GM12801 (cell line): Measurements from ENCODE around the gene PTPN1.

Source experiments
- TF ChIP-seq, protein P1 (sequence below): IDR thresholded peaks from one replicate; pipeline ENCODE4 v1.5.1; 2011; ENCODE audit warnings: control low read depth; ENCODE audit not compliant: insufficient read length; ENCODE audit errors: extremely low read depth

Gene PTPN1

DNA sequence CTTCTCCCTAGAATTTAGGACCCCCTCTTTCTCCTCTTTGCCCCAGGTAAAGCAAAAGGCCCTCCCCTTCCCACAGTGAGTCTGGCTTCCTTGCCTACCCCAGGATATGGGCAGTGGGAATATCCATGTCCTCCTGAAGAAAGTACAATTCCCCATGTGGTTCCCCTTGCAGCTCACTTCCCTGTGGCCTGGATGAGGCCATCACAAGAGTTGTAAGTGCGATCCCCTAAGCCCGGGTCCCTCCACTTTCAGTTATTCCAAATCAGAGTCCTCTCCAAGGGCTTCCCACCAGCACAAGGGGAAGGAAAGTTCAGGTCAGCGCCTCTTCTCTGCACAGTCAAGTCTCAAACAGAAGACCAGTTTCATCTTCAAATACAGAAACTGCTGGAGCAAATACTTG lies 10.2 kb upstream of the PTPN1 start:
- TF ChIP-seq, protein P1, sequence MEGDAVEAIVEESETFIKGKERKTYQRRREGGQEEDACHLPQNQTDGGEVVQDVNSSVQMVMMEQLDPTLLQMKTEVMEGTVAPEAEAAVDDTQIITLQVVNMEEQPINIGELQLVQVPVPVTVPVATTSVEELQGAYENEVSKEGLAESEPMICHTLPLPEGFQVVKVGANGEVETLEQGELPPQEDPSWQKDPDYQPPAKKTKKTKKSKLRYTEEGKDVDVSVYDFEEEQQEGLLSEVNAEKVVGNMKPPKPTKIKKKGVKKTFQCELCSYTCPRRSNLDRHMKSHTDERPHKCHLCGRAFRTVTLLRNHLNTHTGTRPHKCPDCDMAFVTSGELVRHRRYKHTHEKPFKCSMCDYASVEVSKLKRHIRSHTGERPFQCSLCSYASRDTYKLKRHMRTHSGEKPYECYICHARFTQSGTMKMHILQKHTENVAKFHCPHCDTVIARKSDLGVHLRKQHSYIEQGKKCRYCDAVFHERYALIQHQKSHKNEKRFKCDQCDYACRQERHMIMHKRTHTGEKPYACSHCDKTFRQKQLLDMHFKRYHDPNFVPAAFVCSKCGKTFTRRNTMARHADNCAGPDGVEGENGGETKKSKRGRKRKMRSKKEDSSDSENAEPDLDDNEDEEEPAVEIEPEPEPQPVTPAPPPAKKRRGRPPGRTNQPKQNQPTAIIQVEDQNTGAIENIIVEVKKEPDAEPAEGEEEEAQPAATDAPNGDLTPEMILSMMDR = no peak

DNA sequence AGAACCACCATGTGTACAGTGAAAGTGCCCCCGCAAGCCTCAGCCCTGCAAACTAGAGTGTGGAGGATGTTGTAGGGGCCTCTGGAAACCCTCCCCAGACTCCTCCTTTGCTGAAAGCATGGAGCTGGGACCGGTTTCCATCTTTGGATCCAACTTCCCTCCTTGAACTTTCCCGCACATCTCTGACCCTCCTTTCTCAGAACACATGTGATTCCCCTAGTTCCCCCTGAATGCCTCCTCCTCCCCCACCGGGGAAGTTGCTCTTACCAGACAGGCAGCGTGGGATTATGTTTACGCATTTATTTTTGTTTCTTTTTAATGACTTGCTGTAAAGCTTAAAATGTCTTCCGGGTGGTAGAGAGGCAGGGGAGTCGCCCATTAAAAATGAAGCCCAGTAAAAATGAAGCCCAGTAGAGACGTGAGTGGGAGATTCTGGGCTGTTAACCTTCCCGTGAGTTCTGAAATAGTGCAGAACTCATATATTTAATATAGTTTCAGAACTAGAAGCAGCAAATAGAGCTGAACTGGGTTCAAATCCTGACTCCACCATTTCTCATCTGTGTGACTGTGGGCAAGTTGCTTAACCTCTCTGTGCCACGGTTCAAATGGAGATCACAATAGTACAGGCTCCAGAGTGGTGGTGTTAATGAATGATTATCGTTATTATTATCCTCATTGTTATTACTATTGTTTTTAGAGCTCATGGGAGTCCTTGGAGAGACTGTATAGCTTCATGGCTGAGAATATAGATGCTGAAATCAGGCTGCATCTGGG lies 8.0 kb upstream of the PTPN1 start:
- TF ChIP-seq, protein P1 = no peak

DNA sequence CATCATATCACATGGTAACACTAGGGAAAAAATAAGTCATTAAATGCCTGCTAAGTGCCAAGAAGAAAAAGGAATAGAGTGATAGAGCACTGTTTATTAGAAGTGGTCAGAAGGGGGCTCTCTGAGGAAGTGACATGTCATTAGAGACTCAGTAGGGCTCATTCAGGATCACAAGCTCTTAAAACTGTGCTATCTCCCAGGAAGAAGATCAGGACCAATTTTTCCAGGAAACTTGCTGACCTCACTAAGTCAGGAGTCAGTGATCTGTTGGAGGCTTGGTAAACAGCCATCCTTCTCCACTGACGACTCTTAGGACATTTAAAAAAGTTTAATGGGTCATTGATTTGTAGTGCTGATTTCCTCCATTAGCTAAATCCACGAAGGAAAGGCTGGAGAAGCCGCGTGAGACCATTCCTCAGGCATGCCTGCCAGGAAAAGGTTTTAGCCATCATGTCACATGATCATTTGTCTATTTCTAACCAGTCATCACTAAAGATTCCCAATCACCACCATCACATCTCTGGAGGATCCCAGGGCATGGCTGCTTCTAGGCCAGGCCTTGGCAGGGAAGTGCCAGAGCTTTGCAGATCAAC lies 5.9 kb upstream of the PTPN1 start:
- TF ChIP-seq, protein P1 = no peak

DNA sequence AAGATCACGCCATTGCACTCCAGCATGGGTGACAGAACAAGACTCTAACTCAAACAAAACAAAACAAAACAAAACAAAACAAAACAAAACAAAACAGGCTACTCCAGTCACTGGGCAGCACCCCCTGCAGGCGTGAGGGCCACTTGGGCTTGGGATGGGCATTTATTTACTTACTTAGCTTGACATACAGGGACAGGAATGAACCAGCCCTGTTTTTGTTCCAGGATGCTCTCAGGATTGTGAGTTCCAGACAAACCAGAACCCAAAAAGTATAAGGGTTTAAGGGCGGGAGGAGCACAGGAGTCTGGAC lies 4.0 kb upstream of the PTPN1 start:
- TF ChIP-seq, protein P1 = no peak

DNA sequence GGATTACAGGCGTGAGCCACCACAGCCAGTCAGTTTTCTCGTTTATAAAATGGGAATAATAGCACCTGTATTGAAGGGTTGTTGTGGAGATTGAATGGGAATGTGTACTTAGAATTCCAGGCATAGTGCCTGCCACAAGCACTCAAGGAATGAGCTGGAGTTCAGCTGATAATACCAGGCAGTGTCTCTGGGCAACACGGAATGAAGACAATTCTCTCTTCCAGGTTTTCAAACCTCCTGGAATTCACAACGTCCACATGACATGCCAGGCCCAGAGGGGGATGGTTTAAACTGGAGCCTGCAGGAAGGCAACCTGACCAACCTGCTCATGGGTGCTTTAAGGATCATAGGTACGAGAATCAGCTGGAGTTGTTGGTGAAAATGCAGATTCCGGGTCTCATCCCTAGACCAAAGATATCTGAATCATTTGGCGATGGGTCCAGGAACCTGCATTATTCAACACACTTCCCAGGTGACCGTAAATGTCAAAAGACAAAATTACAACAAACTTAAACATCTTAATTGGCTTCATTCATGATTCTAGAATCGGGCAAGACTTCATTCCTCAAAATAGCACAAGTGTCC lies 1.9 kb upstream of the PTPN1 start:
- TF ChIP-seq, protein P1 = no peak

DNA sequence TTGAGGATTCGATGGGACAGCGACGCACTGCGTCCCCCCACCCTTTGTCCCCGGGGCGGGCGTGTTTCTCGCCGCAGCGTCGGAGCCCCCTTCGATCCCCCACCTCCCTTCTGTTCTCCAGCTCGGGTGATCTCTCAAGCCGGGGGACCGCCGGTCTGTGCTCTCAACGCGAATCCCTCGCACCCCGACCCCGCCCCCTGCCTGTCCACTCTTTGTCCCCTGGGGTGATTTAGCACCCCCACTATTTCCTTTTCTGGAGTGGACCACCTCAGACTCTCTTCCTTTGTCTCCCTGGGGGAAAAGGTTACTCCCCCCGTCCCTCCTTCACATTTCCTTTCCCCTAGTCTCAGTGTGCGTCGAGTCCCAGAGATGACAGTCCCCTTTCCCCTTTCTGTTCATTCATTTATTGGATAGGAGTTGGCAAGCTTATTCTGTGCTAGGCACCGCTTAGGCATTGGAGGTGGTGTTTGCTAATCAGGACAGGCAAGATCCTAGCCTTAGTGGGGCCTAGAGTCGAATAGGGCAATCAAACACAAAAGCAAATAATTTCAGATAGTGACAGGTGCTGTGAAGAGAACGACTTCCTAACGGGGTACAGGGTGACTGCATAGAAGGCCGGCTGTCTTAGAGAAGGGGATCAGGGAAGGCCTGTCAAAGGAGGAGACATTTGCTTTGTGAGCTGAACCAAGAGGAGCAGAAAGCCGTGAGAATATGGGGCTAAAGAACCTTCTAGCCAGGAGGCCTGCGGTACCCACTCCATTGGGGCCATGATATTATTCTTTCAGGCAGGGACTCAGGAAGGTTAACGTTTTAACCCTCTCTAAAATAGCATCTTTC lies 741 bp downstream of the PTPN1 start:
- TF ChIP-seq, protein P1 = no peak

DNA sequence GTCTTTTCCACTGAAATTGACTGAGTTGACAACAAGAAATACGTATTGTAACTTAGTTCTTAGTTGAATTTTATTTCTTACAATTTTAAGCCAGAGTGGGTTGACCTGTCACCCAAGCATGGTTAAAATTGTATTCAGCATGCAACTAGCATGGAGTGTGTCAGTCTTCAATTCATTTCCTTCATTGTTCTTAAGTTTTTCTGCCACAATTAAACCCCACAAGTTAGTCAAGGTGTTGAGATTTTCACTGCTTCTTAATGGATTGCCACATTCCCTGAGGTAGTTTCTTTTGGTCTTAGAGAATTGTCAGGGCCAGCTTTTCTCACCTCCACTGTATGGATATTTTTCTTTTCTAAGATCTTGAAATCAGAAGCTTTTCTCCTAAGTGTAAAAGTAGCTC lies 2.1 kb downstream of the PTPN1 start:
- TF ChIP-seq, protein P1 = no peak
